GM19099 (cell line): ENCODE data around the gene TBXAS1.

Source experiments
- POLR2A ChIP-seq: IDR thresholded peaks from 3 replicates; pipeline ENCODE4 v1.6.1; 2011; ENCODE audit warnings: low read depth; ENCODE audit not compliant: insufficient read length; ENCODE audit errors: extremely low read depth

Gene TBXAS1

DNA sequence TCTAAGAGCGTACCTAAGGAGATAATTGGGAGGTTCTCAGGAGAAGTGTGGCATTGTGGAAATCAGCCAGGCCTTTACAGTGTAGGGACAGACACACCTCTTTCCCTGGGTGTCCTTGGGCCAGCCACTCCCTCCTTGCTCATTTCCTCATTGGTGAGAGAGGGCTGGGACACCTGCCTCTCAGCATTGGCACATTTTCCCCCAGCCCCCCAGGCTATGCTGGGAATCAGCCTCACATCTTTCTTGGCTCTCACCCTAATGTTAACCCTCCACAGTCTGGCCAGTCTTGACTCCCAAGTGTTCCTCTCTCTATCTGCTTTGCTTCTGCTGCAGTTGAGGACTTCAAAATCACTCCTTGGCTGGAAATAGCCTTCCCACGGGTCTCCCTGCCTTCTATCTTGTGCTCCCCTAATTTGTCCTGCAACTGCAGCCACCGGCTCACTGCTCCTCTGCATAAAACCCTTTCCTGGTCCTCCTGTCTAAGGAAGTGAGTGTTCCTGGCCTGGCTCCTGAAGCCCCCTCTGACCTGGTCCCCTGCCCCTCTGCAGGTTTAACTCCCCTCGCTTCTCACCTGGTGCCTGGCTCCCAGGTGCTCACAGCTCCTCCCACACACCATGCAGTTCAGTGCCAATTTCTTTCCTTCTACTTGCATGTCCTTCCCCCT, 15.8 kb downstream of the TBXAS1 start:
- no peak for TF ChIP-seq POLR2A

DNA sequence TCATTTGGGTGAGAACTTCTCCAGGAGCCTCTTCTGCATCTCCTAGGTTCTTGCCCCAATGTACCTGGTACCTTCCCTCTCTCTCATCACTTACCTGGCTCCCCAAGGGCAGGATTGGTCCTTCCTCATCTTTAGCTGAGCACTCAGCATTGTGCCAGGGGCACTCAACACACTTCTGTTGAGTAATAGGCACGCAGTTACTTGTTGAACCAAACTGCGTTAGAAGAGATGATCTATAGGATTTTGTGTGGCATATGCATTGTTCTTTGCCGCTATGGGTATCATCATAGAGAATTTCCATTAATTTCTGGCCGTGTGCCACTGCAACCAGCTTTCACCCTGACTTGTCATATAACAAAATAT, 16.4 kb downstream of the TBXAS1 start:
- TF ChIP-seq POLR2A = no peak

DNA sequence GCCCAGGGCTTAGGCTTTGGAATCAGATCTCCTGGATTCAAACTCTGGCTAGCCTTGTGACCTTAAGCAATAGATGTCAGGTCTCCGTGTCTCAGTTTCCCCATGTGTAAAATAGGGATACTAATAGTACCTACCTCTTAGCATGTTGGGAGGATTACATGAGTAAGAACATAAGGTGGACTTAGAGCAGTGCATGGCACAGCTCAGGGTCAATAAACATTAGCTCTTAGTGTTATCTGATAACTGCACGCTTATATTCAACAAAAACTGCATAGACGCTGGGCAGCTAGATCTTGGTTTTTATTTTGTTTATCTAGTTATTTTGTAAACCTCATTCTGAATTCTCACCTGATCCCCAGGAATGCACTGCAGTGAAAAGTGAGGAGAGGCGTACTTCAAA, 17.2 kb downstream of the TBXAS1 start:
- TF ChIP-seq POLR2A = no peak

DNA sequence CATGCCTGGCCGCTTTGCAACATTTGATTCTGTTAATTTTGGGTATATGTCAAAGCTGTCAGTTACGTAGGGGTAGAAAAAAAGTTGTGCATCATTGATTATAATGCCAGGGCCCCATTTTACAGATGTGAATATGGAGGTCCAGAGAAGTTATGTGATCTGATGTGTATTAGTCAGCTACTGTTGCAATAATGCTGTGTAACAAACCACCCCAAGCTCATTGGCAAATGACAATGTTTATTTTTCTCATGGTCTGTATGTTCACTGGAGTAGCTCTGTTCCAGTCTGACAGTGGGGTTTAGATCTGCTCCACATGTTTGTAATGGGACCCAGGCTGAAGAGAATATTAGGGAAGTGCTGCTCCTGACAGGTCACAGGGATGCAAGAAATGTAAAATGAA, 19.2 kb downstream of the TBXAS1 start:
- TF ChIP-seq POLR2A = no peak

DNA sequence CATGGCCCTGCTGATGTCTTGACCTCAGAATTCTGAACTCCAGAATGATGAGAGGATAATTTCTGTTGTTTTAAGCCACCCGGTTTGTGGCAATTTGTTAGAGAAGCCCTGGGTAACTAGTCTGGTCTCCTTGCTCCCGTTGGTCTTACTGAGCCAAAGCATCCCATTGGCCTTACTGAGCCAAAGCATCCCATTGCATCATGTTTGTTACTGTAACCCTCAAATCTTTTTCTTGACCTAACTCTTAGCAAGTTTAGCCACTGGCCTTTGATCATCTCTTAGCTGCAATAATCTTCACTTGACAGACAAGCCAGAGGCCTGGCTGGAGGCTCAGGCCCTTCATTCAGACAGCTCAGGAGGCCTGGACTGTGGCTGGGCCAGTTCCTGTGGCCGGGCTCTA, 21.8 kb downstream of the TBXAS1 start:
- TF ChIP-seq POLR2A = no peak

DNA sequence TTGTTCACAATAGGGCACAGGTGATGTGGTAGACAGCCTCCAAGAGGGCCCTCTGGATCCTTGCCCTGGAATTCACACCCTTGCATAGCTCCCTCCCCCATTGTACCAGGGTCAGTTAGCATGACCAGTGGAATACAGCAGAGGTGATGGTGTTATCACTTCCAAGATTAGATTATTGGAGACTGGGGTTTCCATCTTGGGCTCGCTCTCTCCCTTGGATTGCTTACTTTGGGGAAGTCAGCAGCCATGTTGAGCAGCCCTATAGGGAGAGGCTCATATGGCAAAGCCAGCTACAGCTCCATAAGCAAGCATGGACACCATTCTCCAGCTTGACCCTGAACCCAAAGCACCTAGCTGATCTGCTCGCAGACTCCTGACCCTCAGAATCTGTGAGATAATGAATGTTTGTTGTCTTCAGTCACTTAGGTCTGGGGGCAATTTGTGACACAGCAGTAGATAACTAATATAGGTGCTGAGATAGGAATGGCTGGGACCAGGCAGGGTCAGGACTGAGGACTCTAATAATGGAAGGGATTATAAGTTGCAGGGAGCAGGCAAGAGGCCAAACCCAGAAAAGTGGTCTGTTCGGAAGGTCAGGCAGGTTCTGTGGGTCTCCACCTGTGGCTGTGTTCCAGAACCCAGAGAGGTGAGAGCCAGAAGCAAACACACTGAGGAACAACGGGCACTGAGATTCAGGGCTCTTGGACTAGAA, 22.9 kb downstream of the TBXAS1 start:
- no peak for TF ChIP-seq POLR2A

DNA sequence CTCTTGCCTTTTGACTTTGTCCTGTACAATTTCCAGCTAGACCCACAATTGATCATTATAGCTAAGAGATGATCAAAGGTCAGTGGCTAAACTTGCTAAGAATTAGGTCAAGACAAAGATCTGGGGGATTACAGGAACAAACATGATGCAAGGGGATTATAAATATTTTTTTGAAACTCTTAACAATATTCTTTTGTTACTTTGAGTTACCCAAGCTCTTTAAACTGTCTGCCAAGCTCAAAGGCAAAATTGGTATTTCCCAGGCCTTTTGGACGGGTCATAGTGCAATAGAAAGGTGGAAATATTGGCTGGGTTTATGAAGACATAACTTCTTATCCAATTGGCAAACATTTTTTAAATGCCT, 23.4 kb downstream of the TBXAS1 start:
- TF ChIP-seq POLR2A = no peak

DNA sequence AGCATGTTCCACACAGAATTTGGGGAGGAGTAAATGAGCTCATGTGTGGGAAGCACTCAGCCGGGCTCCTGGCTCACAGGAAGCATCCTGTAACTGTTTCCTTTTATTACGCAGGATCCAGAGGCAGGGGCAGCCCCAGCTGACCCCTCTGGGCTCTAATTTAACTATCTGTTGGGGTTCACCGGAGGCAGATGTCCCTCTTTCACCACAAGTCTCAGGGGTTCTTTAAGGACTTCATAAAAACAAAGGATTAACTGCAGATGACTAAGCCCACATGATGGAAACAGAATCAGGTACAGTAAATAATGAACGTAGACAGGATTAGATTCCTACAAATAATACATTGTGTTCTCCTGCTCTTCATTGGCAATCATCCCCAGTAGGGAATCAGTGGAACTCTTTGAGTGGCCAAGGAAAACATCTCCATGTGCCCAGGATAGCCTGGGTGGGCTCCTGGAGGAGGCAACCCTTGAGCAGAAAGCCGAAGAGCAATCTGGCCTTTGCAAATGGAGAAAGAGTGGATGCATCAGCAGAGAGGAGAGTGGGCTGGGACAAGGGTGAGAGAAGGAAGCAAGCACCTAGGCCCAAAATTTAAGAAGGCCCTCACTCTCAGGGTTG, 24.6 kb downstream of the TBXAS1 start:
- TF ChIP-seq POLR2A = no peak

DNA sequence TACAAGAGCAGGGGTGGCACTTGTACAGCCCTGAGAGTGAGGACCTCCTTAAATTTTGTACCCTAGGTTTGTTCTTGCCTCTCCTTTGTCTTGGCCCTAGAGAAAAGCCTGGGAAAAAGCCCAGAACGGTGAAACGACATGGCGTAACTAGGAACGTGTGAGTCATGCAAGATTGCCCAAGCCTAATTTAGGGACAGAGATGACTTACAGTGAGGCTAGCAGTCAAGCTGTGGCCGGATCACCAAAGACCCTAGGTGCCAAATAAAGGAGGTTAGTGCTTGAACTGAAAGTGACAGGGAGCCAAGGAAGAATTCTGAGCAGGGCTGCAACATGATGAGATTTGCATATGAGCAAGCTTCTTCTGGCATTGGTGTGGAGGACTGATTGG, 25.1 kb downstream of the TBXAS1 start:
- TF ChIP-seq POLR2A = no peak

DNA sequence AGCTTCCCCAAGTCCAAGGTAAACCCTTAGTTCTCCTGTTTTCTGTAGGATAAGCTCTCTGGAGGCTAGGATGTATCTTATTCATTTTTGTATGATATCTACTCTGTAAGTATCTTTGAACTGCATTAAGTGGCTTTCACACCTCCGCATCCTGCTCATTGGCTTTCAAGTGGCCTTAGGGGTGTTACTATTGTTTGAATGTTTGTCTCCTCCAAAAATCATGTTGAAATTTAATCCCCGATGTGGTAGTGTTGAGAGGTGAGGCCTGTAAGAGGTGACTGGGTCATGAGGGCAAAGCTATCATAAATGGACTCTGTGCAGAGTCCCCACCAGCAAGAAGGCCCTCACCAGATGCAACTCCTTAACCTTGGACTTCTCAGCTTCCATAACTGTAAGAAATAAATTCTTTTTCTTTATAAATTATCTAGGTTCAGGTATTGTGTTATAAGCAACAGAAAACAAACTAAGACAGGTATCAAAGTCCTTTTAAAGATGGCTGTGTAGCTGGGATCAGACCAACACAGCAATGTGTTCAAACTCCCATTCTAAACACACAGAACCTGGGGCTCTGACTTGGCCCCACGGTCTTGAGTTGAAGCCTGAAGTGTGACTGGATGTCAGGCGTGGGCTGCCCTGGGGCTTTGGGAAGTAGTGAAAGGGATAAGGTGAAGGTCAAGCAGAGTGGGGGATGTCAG, 25.9 kb downstream of the TBXAS1 start:
- no peak for TF ChIP-seq POLR2A

DNA sequence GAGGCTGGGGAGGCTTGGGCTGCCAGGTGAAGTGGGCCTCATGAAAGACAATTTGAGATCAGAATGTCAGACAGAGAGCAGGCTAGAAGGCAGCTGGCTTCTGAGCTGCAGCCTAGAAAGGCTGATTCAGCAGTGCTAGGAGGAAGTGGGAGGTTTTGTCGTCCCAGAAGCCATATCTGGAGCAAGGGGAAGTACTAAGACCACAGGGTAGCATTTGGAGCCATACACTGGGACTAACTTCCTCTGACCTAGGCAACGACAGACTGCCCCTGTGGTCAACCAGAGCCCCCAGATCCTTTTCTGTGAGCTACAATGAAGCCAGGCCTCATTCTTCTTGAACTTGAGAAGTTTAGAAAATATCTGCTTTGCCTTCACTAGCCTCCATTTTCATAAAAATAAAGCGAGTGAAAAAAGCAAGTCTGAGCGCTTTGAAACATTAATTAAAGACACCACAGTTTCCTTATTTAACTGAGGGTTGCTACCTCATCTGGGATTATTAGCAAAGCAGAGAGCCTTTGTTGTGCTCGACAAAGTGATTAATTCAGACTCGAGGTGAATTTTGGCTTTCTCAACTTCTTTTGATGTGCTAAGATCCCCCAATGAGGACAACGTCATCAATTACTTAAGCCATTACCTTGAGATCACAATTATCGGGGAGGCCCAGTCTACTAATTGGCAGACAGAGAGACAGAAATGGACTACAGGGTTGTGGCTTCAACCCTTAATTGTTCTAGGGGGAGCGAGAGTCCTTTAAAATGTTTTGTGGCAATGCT, 26.6 kb downstream of the TBXAS1 start:
- TF ChIP-seq POLR2A = peak; percentile 20

DNA sequence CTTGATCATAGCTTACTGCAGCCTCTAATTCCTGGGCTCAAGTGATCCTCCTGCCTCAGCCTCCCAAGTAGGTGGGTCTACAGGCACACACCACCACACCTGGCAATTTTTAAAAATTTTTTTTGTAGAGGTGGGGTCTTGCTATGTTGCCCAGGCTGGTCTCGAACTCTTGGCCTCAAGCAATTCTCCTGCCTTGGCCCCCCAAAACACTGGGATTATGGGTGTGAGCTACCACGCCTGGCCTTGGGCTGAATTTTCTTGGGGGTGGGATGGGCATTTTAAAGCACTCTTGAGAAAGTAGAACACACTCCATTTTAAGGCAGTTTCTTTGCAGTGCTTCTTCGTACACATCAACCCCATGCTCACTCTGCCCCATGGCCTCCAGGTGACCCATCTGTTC, 28.7 kb downstream of the TBXAS1 start:
- no peak for TF ChIP-seq POLR2A

DNA sequence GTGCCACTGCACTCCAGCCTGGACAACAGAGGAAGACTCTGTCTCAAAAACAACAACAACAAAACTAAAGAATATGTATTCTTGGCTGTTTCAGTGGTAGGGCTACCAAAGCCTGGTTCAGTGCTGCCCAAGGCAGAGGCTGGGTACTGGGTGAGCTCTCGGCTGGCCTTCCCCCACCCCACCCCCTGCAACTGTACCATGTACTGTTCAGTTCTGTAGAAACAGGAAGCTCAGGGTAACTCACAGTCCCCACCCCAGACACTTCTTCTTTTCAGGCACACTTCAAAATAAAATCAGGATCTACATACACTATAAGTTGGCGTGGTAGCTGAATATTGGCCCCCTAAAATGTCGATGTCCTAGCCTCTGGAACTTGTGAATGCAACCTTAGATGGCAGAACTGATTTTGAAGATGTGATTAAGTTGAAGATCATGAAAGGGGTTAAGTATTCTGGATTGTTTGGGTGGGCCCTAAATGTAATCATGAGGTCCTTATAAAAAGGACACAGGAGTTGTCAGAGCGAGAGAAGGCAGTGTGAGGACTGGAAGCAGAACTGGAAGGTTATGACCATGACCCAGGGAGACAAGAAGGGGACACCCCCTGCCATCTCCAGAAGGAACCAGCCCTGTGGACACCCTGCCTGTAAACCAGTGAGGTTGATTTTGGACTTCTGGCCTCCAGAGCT, 31.2 kb downstream of the TBXAS1 start:
- TF ChIP-seq POLR2A = no peak

DNA sequence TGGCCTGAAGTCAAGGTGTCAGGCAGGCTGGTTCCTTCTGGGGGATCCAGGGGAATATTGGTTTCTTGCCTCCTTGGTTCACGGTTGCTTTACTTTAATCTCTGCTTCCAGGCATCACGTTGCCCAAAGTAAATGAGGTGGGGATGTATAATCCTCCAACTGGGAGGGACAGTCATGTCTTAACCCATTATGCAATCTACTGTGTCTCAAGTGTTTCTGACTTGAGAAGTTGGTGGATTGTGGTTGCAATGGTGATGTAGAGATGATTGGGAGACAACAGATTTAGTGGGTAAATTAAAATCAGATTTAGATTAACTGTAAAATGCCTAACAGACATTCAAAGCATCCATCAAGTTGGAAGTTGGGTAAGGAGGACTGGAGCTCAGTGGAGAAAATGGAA, 32.7 kb downstream of the TBXAS1 start:
- TF ChIP-seq POLR2A = no peak
